Spleen (tissue), 11 donors: ENCODE measurements around the gene GBP7. TPM values are rescaled to one million over a fixed set of nuclear protein-coding genes. Genes with fewer than 3 reads are reported as not detected.

Experiments used
- DNase-seq: peaks from one replicate; pipeline ENCODE4 v3.0.0-alpha.2; 2020
- H3K27ac ChIP-seq, 8 donors: fragments of 200-600 bp; sonication (generic) in 7 of 8; 1 replicate in 4 of 8; 2 replicates in 4 of 8; pipeline versions ENCODE4 v1.5.0 to v1.8.0; 2016 to 2021; ENCODE audit warnings: inconsistent platforms in 4 of 8, mild to moderate bottlenecking in 4 of 8, moderate library complexity in 1 of 8
- H3K27me3 ChIP-seq, 7 donors: fragments of 200-600 bp; sonication (generic) in 6 of 7; replicated peaks in 1 of 7; 1 replicate in 4 of 7; 2 replicates in 3 of 7; pipeline versions ENCODE4 v1.5.0 to v1.8.0; 2016 to 2021; ENCODE audit warnings: inconsistent platforms in 3 of 7, mild to moderate bottlenecking in 1 of 7
- H3K36me3 ChIP-seq, 6 donors: fragments of 200-600 bp; sonication (generic) in 5 of 6; 1 replicate in 4 of 6; 2 replicates in 2 of 6; pipeline versions ENCODE4 v1.5.0 to v1.8.0; 2016 to 2021; ENCODE audit warnings: inconsistent platforms in 2 of 6
- H3K4me1 ChIP-seq, 6 donors: fragments of 200-600 bp; sonication (generic) in 5 of 6; 1 replicate in 3 of 6; 2 replicates in 3 of 6; pipeline versions ENCODE4 v1.5.0 to v1.8.0; 2016 to 2021; ENCODE audit warnings: inconsistent platforms in 3 of 6
- H3K4me3 ChIP-seq, 8 donors: fragments of 200-600 bp; sonication (generic) in 7 of 8; 1 replicate in 4 of 8; 2 replicates in 4 of 8; pipeline versions ENCODE4 v1.5.0 to v1.8.0; 2016 to 2021; ENCODE audit warnings: inconsistent platforms in 4 of 8, mild to moderate bottlenecking in 4 of 8, moderate library complexity in 2 of 8
- H3K9me3 ChIP-seq, 8 donors: fragments of 200-600 bp; sonication (generic) in 7 of 8; 1 replicate in 4 of 8; 2 replicates in 4 of 8; pipeline versions ENCODE4 v1.5.0 to v1.8.0; 2016 to 2021; ENCODE audit warnings: inconsistent platforms in 4 of 8
- CTCF ChIP-seq, 11 experiments: fragments of 200-600 bp in 7 of 11; fragments of 450-650 bp in 4 of 11; sonication (generic) in 4 of 11; IDR thresholded peaks in 8 of 11; conservative IDR thresholded peaks in 3 of 11; 1 replicate in 7 of 11; 2 replicates in 4 of 11; pipeline versions ENCODE4 v1.4.0 to v1.8.0; 2016 to 2021; ENCODE audit warnings: antibody characterized with exemption in 11 of 11, inconsistent platforms in 4 of 11, mild to moderate bottlenecking in 1 of 11
- POLR2A ChIP-seq, 3 donors: fragments of 450-650 bp; IDR thresholded peaks; one replicate each; pipeline ENCODE4 v1.5.1; 2017; ENCODE audit warnings: antibody characterized with exemption in 3 of 3, mild to moderate bottlenecking in 1 of 3
- POLR2AphosphoS5 ChIP-seq, 3 donors: sonication (generic); formaldehyde crosslinking; IDR thresholded peaks; one replicate each; pipeline ENCODE4 v1.5.1; 2017; ENCODE audit warnings: antibody characterized with exemption in 3 of 3
- WGBS, 5 donors: extraction: QIAGEN DNeasy Blood & Tissue Kit in 3 of 5; methylation state at CpG; one replicate each; pipeline versions ENCODE4 v1.1.5 to v1.1.7; 2013 to 2018; 5-methylcytosine and 5-hydroxymethylcytosine counted together
- intact Hi-C: fragments of 100-400 bp; cut with DNase I; formaldehyde crosslinking; loops from one replicate; pipeline ENCODE4 v1.15.0; 2023; ENCODE audit warnings: low total_unique reads
- polyA plus RNA-seq, 3 donors: library from polyadenylated mRNA; stranded (reverse); fragments of 200-250 nt; gene quantifications; one replicate each; pipeline ENCODE4 v1.2.1, GENCODE V29; 2013
- total RNA-seq, 7 donors: library from RNA; depleted of rRNA in 3 of 7; stranded (reverse); fragments of >200 nt in 3 of 7; fragmentation: NEBNext Ultra II Directional in 4 of 7; extraction: Animal tissue kit (Norgen Biotek cat#: 25700) in 4 of 7; gene quantifications; one replicate each; pipeline versions ENCODE4 v1.1.0 to v1.2.1, GENCODE V29; 2016 to 2021
- donor health status: healthy with polysubstance abuse.
- donor health status: DM: no; HTN: no; CAD: no; lungs with moderate emphysema.
- donor health status: DM: no; HTN: no; CAD: no.
- donor health status: Bipolar disorder and iron deficiency.
- donor health status: healthy.
- donor health status: DM: no; HTN: no; CAD: no.
- donor health status: DM: yes; HTN: yes; CAD: no.

The GBP7 gene
- total and polyA plus RNA-seq, 10 donors: 0.02 to 0.50 (median 0.14) TPM; not detected in 5

GRCh38 chr1:89179343-89179742 is 3.5 kb upstream of the GBP7 start:
- no peak overlapping the region for H3K4me3 ChIP-seq
- H3K9me3 ChIP-seq: peaks cover 0 to 14% (median 7%) of the 10 kb centered on the region in 8 donors
- no peaks in the 10 kb centered on the region for H3K27me3 ChIP-seq
- peaks cover 4 to 36% (median 20%) of the 10 kb centered on the region in 6 donors for H3K36me3 ChIP-seq
- intact Hi-C loops: no loop called here
- no peak overlapping the region for H3K27ac ChIP-seq
- WGBS, 5 donors: 78 to 91% (median 87%) methylated on average over 2 of the region's 2 CpGs
- TF ChIP-seq CTCF (IDR thresholded peaks at IDR 0.05 in 8 of 11, conservative IDR thresholded peaks at IDR 0.05 in 3 of 11): no peak
- no peak for TF ChIP-seq POLR2A (IDR thresholded peaks at IDR 0.05)
- no peak for TF ChIP-seq POLR2AphosphoS5 (IDR thresholded peaks at IDR 0.05)
- no peak for DNase-seq
- no peaks in the 10 kb centered on the region for H3K4me1 ChIP-seq

GRCh38 chr1:89176971-89177370 is 1.2 kb upstream of the GBP7 start:
- Histone ChIP-seq H3K4me3 (no peak overlapping the region), H3K27me3 (no peaks in the 10 kb centered on the region), H3K36me3 (peaks cover 0 to 13% (median under 1%) of the 10 kb centered on the region in 6 donors), H3K27ac (no peak overlapping the region), H3K9me3 (no peaks in the 10 kb centered on the region), H3K4me1 (no peaks in the 10 kb centered on the region)
- no peak for TF ChIP-seq POLR2AphosphoS5 (IDR thresholded peaks at IDR 0.05)
- no peak for TF ChIP-seq POLR2A (IDR thresholded peaks at IDR 0.05)
- no peak for TF ChIP-seq CTCF (IDR thresholded peaks at IDR 0.05 in 8 of 11, conservative IDR thresholded peaks at IDR 0.05 in 3 of 11)
- no peak for DNase-seq
- 90 to 96% (median 95%) methylated on average over 2 of the region's 2 CpGs for WGBS, 5 donors
- intact Hi-C loops: no loop called here

GRCh38 chr1:89174491-89174890 is 1.3 kb downstream of the GBP7 start:
- Histone ChIP-seq H3K4me3 (no peak overlapping the region), H3K36me3 (no peaks in the 10 kb centered on the region), H3K27ac (no peak overlapping the region), H3K27me3 (no peaks in the 10 kb centered on the region), H3K9me3 (no peaks in the 10 kb centered on the region), H3K4me1 (no peaks in the 10 kb centered on the region)
- 80 to 93% (median 89%) methylated on average over 3 of the region's 3 CpGs for WGBS, 5 donors
- DNase-seq: no peak
- TF ChIP-seq POLR2A (IDR thresholded peaks at IDR 0.05) (no peak), CTCF (IDR thresholded peaks at IDR 0.05 in 8 of 11, conservative IDR thresholded peaks at IDR 0.05 in 3 of 11) (no peak)
- intact Hi-C loops: no loop called here

GRCh38 chr1:89172468-89173143 is 3.2 kb downstream of the GBP7 start:
- no peaks in the 10 kb centered on the region for H3K36me3 ChIP-seq
- no peak for TF ChIP-seq CTCF (IDR thresholded peaks at IDR 0.05 in 8 of 11, conservative IDR thresholded peaks at IDR 0.05 in 3 of 11)
- TF ChIP-seq POLR2A (IDR thresholded peaks at IDR 0.05): no peak
- no peak for TF ChIP-seq POLR2AphosphoS5 (IDR thresholded peaks at IDR 0.05)

More at GRCh38 chr1:89172468-89173143, 3.2 kb downstream of the GBP7 start:
- no peaks in the 10 kb centered on the region for H3K4me1 ChIP-seq
- no peak overlapping the region for H3K4me3 ChIP-seq
- intact Hi-C loops: no loop called here
- WGBS, 5 donors: 82 to 95% (median 94%) methylated on average over 4 of the region's 4 CpGs
- H3K27me3 ChIP-seq: no peaks in the 10 kb centered on the region
- DNase-seq: no peak
- H3K9me3 ChIP-seq: no peaks in the 10 kb centered on the region
- no peak overlapping the region for H3K27ac ChIP-seq
